DMS153 (cell line): Measurements from ENCODE around the gene ENTPD6.

ENCODE experiments used
- DNase-seq: peaks from one replicate; lab custom pipeline; 2025; lab: John Stamatoyannopoulos, UW

The ENTPD6 gene

DNA sequence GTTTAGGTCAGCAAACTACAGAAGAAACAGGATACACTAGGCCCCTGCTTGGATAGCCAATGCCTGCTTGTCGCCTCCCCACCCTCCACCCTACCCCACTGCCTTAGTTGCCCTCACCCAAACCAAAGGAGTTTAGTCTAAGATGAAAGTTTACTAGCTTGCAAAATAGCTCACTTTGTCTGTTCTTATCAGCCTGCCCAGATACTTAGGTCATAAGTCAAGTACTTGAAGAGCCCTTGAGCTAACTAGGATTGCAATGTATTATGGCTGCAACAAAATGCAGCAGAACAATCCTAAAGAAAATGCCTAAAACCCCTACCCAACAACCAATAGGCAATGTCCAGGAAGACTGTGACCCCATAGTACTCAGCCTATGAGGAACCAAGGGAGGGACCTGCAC lies 7.3 kb upstream of the ENTPD6 start:
- no peak for DNase-seq

GRCh38 chr20:25191051-25191450 lies 4.5 kb upstream of the ENTPD6 start:
- DNase-seq = no peak

DNA sequence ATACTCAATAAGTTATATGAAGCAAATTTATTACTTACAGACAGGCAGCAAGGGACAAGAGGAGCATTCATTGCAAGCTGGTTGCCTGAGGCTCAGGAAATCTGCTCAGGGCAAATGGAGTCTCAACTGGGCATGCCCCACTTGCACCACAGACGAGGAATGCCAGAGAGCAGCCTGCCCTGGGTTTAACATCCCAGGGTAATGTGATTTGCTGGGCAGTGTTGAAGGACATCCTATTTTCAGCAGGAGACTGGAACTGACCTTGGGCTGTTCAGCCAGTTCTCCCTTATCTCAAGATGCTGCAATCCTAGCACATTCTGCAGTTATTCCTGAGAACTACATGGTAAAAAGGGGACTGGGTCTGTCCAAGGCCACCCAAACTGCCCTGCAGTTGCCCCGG lies 3.8 kb upstream of the ENTPD6 start:
- DNase-seq = no peak

DNA sequence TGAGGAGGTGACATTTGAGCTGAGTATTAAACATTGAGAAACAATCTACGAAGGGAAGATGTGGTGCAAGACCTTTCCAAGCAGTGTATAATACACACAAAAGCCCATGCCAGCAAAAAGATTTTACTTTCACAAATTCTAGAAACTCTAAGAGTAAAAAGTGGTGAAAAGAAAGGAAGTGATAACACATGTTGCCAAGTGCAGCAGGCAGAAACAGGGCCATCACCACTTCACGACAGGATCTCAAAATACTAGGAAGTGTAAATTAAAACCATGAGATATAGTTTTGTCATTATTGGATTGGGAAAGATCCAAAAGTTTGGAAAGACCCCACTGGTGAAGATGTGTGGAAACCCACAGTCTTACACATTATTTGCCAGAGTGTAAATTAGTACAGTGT lies 1.7 kb upstream of the ENTPD6 start:
- DNase-seq = no peak

DNA sequence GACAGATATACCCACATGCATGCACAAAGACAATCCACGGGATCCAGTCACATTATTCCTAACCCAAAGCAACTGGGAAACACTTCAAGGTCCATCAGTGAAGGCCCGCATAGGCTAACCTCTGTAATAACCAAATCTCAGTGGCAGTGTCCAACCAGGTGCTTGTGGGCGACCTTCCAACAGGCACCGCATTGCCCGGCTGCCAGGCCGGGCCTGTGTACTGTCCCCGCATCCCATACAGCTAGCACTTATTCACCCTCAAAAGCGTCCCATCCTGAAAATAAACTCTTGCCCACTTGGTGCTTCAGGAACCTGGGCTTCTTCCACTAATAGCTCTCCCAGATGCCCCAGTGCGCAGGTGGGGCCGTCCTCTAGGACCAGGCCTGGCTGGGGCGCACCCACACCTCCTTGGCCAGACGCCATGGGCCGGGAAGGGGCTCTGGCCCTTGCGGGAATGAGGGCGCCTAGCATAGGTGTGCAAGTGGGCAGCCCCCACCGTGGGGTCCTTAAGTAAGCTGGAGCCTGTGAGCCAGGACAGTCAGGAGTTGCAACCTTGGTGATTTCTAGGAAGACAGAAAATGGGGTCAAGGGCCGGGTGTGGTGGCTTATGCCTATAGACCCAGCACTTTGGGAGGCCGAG lies 1.1 kb upstream of the ENTPD6 start:
- no peak for DNase-seq

DNA sequence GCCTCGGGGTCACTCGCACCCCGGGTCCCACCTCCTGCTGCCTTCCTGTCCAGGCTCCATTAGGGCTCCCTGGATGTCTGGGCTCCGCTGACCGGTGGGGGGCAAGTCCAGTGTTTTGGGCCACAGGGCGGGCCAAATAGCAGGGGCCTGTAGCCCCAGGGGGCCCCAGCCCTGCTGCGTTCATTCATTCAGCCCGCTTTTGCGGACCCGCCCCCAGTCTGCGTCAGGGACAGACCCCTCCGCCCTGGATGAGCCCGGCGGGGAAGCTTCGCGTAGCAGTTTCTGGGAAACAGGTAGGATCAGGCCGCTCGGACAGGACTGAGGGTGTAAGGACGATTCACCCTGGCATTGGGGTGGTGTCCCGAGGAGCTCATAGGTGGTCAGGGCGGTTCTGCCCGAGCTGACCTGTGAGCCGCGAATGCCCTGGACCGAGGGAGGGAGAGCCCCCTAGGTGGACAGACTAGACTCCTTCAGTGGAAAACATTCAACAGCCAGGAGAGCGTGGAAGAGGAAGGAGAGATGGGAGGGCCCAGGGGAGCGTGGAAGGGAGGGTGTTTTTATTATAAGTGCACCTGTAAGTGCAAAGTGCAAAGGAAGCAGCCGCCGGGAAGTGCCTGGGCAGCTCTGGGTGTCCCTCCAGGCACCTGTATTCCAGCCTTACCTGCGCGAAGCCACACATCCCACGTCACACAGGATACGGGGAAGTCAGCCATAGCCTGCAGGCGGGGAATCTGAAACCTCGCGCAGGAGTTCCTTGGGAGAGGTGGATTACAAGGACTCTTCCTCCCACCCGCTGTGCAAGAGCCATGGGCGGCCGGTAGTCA lies 662 bp downstream of the ENTPD6 start:
- DNase-seq = peak; percentile 10

GRCh38 chr20:25196786-25197120 lies 1.2 kb downstream of the ENTPD6 start:
- no peak for DNase-seq

GRCh38 chr20:25197183-25197869 lies 1.8 kb downstream of the ENTPD6 start:
- peak; percentile 1 for DNase-seq

DNA sequence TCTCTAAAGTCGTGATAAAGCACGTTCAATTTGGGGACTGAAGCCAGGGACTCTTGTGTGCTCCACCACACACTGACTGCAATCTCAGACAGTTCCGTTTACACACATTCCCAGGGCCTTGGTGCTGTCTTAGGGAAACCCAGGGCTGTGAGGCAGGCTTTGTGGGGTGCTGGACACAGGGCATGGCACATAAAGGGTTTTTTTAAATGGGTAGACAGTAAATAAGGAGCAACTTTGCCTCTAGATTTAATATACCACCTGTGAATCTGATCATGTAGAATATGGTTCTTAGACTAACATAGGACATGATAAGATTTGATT lies 2.3 kb downstream of the ENTPD6 start:
- DNase-seq = no peak

GRCh38 chr20:25198663-25199383 lies 3.3 kb downstream of the ENTPD6 start:
- no peak for DNase-seq

DNA sequence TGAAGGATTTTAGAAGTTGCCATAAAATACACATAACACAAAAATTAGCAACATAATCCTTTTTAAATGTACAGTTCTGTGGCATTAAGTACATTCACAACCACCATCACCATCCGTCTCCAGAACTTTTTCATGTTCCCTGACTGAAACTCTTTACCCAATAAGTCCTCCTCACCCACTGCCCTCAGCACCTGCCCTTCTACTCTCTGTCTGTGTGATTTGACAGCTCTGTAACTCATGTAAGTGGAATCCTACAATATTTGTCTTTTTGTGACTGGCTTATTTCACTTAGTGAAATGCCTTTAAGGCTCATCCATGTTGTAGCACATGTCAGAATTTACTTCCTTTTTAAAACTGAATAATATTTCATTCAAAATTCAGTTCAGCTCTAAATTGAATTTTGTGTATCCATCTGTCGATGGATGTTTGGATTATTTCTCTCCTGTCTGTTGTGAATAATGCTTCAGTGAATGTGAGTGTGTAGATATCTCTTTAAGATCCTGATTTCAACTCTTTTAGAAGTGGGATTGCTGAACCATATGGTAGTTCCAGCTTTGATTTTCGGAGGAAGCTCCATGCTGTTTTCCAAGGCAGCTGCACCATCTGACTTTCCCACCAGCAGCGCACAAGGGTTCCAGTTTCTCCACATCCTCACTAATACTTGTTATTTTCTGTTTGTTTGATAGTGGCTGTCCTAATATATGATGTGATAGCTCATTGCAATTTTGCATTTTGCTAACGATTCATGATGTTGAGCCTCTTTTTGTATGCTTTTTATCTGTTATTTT lies 4.2 kb downstream of the ENTPD6 start:
- no peak for DNase-seq

- DNase-seq = no peak
Measured at GRCh38 chr20:25203089-25203488, 7.6 kb downstream of the ENTPD6 start.

DNA sequence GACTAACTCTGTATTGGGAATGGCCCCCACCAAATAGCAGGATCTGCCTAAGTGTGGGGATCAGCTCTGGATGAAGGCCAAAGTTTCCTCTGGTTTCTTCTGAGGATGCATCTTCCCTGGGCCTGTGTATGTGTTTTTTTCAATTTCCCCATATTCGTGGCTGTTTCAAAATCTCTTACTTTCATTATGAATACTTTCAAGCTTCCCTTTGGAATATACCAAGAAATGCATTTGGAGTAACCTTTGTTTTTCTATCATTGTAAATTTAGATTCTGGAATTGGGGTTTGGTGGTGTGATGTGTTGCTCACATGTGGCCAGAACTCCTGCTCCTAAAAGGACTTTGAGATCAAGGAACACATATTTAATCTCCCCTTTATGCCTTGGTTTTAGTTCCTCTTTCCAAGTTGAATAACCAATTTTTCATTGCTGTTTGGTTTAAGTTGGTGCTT lies 8.4 kb downstream of the ENTPD6 start:
- DNase-seq = no peak

DNA sequence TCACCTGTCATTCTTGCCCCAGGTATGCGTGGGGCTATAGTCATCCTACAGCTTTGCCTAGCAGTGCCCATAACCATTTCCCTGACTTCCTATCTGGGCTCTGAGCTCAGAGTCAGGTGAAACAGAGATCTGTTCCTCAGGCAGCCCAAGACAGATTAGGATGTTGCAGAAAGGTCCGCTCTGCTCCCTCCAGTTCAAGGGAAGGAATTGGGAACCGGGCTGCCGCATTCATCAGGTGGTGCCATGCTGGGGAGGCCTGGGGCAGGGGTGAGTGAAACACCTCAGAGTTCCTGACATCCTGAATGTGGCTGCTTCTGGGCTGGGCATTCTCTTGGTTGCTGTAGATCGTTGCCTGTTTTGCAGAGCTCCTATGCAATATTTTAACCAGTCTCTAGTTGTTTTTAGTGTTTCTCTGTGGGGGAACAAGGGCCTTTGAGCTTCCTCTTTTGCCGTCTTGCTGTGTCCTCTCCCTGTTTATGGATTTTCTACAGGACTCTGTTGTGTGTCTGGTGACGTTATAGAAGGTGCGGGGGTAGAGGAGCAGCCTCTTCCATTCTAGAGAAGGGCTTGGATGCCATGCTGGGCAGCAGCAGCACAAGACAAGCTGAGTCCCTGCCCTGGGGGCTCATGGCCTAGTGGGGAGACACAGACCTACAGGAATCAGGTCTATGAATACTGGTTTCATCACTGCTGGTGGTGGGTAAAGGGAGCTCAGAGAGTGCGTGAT lies 9.2 kb downstream of the ENTPD6 start:
- DNase-seq = no peak

DNA sequence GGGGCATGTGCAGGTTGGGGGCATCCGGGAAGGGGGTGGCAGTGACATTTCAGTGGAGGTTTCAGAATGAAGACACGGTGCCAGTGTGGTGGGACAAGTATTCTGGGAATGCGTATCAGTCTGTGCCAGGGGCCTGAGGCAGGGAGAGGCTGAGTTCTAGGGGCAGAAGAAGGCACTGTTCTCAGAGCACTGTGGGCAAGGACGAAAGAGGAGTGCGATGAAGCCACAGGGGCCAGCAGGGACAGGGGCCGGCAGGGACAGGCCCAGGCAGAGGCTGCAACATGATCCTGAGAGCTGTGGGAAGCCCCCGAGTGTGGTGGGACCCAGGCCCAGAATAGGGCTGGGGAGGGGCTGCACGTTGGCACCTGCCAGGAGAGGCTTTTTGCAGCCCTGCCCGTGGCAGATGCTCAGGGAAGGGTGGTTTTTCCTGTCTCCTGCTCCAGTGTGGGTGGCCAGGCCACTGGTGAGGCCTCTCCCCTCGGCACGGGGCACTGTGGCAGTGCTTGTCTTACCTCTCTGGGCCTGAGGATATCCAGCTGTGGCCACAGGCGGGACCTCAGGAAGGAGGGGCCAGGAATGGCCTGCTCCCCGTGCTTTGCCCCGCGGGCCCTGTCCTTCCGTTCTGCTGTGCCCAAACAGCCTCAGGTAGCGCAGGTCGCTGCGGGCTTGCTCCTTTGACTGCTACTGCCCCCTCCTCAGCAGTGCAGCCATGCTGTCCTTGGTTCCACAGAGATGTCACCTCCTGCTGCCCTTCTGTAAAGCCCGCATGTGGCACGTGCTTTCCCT lies 10.0 kb downstream of the ENTPD6 start:
- DNase-seq = no peak

DNA sequence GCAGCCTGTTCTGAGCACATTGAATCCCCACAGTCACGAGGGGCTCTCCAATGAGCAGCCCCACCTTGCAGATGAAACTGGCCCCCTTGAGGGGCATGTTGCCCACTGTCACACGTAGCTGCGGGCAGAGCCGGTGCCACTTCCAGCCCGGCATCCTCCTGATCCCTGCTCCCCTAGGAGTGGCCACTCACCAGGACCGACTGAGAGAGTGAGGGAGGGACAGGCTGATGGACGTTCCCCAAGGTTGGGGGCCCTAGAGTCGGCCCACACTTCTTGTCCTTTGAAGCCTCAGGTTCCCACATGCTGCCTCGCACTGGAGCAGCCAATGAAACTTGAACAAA lies 10.5 kb downstream of the ENTPD6 start:
- no peak for DNase-seq

- no peak for DNase-seq
Measured at GRCh38 chr20:25206548-25206947, 11.0 kb downstream of the ENTPD6 start.

DNA sequence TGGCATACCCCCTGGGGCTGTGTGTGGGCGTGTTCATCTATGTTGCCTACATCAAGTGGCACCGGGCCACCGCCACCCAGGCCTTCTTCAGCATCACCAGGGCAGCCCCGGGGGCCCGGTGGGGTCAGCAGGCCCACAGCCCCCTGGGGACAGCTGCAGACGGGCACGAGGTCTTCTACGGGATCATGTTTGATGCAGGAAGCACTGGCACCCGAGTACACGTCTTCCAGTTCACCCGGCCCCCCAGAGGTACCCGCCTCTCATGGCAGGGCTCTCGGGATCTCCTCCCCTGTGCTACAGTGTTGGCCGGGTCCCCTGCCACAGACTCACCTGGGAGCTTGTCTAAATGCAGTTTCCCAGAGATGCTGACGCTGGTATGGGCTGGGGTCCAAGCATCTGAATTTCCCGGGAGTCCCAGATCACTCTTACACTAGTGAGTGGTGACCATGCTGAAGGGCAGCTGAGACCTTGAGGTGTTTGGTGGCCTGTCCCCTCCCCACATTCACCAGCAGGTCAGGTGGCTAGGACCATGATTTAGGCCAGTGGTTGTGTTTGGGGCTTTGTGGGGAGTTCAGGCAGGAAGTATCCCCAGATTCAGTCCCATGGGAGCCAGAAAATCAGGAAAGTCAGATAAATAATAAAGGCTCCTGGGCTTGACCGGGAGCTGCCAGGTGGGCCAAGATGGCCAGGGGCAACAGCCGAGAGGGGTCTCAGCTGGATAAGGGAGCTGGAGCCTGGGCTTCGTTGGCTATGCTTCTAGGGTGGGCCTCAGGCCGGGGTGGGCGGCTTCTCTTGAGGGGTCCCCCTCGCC lies 11.8 kb downstream of the ENTPD6 start:
- DNase-seq = no peak

DNA sequence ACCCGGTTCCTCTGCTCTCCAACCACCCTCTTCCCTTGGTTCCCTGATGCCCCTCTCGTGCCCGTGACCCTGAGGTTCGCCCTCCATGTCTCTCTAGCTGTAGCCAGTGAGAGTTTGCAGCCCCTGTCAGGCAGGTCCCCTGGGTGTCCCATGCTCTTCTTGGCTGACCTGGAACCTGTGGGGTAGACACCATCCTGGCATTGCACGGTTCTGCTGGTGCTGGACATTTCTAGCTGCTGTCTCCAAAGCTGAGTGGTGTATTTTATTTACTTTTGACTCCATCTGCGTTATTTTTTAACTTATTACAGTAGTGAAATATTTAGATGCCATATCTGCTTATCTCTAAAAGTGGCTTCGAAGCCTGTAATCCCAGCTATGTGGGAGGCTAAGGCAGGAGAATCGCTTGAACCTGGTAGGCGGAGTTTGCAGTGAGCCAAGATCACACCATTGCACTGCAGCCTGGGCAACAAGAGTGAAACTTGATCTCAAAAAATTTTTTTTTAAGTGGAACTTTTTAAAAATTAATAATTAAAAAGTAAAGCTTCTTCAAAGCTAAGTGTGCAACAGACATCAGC lies 12.5 kb downstream of the ENTPD6 start:
- no peak for DNase-seq
